NCI-H345 treated with DMSO at 0.1 percent for 48 hours (cell line): ENCODE results near the gene AICDA.
"Not testable (repeated sequence)": the region's sequence is repeated elsewhere in the genome, so short reads cannot be mapped to it uniquely, and the experiment has no call there.

Source experiments
- DNase-seq: peaks from one replicate; lab custom pipeline; 2025; ENCODE audit not compliant: unreplicated experiment; lab: John Stamatoyannopoulos, UW

The AICDA gene

DNA sequence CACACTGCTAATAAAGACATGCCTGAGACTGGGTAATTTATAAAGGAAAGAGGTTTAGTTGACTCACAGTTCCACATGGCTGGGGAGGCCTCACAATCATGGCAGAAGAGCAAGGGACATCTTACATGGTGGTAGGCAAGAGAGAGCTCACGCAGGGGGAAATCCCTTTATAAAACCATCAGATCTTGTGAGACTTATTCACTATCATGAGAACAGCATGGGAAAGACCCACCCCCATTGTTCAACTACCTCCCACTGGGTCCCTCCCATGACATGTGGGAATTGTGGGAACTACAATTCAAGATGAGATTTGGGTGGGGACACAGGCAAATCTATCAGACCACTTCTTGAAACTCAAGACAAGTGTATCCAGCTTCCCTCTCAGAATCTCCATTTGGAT lies 1.2 kb upstream of the AICDA start:
- not testable (repeated sequence) for DNase-seq

- DNase-seq = peak; percentile 40
Observed at GRCh38 chr12:8609061-8609570, 3.5 kb downstream of the AICDA start.

DNA sequence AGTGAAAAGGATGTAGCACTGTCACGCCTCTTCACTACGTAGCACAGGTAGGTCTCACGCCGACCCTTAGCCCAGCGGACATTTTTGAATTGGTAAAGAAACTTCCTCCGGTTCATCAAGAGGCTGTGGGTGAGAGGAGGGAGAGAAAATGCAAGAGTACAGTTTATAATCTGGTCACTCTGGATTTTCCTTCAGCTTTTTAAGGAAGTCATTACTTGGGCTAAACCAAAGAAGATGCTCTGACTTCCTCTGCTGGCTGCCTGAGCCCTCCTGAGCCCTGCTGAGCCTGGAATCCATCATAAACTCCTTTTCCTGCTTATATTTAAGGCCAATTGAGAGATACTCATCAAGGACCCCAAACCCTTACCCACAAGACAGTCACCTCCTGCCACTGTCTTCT lies 5.8 kb downstream of the AICDA start:
- DNase-seq = no peak

GRCh38 chr12:8605057-8605456 lies 7.6 kb downstream of the AICDA start:
- no peak for DNase-seq

- DNase-seq = no peak
Observed at GRCh38 chr12:8603856-8604255, 8.8 kb downstream of the AICDA start.

DNA sequence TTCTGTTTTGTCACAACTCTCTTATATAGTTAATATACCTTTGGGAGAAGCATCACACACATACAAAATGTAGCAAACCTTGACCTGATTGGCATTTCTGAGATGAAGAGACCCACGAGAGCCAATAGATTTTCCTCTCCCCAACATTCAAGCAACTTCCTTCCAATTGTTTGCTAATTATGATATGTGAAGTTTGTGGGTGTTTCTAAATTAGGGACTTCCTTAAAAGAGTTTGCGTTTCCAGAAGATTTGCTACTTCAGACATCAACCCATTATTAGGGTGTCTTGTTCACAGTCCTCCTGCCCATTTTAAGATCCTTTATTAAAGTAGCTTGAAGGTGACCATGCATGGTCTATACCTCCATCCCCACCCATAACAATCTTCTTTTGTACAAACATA lies 9.4 kb downstream of the AICDA start:
- DNase-seq = no peak

- DNase-seq = no peak
Observed at GRCh38 chr12:8596561-8596960, 16.1 kb downstream of the AICDA start.

DNA sequence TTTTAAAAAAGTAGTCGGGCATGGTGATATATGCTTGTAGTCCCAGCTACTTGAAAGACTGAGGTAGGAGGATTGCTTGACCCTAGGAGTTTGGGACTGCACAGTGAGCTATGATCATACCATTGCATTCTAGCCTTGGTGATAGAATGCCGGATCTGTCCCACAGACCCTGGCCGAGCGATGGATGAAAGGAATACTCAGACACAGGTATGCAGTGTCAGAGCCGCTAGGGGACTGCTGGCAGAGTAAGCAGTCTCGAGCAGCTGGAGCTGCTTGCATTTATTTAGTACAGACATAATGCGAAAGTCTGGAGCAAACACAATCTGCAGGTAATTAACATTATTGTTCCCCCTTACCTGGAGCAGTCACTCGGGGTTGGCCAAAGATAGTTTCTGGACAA lies 18.6 kb downstream of the AICDA start:
- no peak for DNase-seq

DNA sequence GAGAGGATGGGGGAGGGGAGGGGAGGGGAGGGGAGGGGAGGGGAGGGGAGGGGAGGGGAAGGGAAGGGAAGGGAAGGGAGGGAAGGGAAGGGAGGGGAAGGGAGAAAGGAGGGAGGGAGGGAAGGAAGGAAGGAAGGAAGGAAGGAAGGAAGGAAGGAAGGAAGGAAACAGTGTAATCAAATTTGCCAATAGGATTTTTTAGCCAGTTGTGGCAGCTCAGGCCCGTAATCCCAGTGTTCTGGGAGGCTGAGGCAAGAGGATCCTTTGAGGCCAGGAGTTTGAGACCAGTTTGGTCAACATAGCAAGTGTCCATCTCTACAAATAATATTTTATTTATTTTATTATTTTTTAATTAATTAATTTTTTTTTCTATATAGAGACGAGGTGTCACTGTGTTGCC lies 19.4 kb downstream of the AICDA start:
- no peak for DNase-seq

DNA sequence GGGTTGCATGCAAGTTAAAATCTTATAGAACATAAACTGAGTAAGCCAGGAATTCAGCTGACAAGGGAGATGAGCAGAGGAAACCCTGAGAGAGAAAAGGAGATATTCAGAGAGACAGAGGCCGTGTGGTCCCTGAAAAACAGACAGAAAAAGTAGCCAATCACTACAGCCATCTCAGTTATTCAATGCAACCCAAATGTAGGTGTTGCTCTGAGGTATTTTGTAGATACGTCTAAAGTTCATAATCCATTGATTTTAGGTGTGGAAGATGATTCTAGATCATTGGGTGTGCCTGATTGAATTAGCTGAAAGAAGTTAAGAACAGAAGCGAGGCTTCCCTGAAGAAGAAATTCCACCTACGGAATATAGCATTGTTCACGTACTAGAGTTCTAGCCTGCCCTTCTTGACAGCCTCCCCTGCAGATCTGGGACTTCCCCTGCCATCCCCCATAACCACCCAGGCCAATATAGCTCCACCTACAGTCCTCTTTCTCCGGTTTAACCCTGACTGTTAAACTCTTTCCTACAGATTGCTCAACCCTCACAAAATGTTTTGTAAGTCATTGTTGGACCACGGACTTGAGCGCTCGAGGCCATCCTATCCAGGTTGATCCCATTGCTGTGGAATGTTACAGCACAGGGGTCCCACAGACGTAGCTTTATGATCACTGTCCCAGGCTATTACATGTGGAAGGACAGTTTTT lies 21.7 kb downstream of the AICDA start:
- DNase-seq = no peak

- no peak for DNase-seq
Observed at GRCh38 chr12:8589679-8590078, 23.0 kb downstream of the AICDA start.

GRCh38 chr12:8584478-8584877 lies 28.2 kb downstream of the AICDA start:
- DNase-seq = not testable (repeated sequence)

DNA sequence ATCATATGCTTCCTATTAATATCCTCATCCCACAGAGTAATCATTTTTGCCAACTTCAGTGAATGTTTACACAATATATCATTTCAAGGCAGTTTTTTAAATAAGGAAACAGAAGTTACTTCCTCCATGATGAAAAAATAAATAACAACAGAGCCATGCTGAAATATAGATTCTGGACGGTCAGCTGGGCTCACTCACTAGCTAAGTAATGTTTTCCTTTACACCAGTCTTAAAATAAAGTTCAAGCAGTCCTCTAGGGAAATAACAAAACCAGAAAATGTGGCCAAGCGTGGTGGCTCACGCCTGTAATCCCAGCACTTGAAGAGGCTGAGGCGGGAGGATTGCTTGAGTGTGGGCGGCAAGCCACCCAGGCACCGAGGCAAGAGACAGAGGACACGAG lies 28.7 kb downstream of the AICDA start:
- DNase-seq = no peak

GRCh38 chr12:8581098-8581784 lies 31.4 kb downstream of the AICDA start:
- DNase-seq = no peak

GRCh38 chr12:8577879-8578278 lies 34.8 kb downstream of the AICDA start:
- no peak for DNase-seq

- no peak for DNase-seq
Observed at GRCh38 chr12:8572507-8572906, 40.2 kb downstream of the AICDA start.

DNA sequence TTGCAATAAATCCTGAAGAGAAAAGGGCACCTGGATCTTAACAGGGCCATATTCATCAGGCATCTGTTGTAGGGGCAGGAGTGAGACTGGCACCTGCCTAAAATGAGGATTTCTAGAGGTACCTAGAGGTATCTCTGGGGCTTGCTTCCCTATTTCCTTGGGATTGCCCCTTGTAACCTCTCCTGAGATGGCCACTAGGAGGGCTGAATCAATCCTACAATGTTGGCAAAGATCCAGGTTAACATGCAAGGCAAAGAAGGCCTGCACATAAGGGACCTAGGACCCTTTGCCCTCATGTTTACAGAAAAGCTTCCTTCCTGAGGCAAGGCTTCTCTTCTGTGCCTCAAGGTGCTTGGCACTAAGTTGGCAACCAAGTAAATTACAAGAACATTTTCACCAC lies 46.1 kb downstream of the AICDA start:
- no peak for DNase-seq

DNA sequence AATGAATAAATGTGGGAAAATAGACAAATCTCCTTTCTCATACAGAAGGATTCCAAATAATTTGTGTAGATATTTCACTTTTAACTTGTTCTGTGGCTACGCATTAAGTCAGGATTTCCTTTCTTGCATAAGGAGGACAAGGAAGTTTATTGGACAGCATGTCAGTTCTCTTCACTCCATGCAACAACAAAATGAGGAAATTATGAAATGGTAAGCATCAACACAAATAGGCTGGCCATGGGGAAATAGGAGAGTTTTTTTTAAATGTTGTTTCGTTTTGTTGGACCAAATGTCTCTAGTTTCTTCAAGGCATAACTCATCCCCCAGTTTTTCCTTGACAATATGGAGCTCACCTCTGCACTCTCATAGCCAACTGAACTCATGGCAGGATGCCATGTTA lies 46.6 kb downstream of the AICDA start:
- DNase-seq = not testable (repeated sequence)

DNA sequence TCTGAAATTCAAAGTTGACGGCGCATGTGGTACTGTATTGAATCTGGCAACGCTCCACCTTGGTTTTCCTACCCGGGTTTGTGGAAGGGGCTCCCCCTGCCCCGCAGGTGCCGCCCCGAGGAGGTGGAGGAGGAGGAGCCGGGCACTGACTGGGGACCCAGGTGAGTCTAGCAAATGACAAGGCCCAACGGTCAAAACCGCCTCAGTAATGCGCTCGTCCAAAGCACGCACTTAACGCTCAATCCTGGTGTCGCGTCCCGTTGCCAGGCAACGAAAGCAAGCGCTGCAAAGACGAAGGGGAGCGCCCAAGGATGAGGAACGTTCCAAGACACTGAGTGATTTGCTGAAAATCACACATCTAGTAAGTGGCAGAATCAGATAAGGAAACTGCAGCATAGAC lies 48.0 kb downstream of the AICDA start:
- no peak for DNase-seq

- DNase-seq = no peak
Observed at GRCh38 chr12:8563356-8563755, 49.3 kb downstream of the AICDA start.

DNA sequence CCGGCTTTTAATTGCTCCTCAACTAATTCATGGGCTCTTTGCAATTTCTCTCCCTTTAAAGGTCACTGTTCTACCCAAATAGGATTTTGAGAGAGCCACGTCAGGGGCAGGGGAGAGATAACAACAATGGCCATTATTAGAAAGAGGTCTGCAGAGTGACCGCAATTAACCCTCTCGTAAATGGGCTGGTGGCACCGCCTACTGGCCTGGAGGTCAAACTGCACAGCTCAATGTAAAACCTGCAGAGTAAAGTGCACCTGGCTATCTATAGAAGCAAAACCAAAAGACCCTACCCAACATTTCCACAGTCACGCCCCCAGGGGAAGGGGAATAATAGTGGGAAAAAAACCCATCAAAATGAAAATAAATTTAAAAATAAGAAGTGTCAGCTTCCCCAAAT lies 50.3 kb downstream of the AICDA start:
- no peak for DNase-seq

GRCh38 chr12:8561011-8561410 lies 51.6 kb downstream of the AICDA start:
- DNase-seq = no peak

DNA sequence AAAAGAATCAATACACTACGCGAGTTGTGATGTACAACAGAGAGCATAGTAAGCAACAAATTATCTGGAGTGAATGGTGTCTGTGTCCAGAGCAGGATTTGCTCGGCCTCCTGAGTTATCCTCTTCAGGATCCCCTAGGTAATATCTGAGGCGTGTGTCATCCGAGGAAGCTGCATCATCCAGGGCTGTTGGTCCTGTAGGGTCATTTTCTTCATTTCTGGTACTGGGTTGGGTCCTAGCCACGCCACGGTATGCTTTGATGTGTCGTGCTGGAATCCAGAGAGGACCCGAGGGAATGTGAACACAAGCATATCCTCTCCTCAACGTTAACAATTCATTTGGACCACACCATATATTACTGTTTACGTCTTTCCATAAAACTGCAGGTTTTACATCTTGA lies 53.0 kb downstream of the AICDA start:
- no peak for DNase-seq
